SK-N-SH treated with all-trans-retinoic acid at 6 μM for 48 hours (cell line): ENCODE data around the gene LCN12.

Source experiments
- BACH2 ChIP-seq: fragments of 250-450 bp; sonication (Bioruptor Pico); IDR thresholded peaks from 2 replicates; pipeline ENCODE4 v1.9.0; 2021; ENCODE audit warnings: mild to moderate bottlenecking, borderline replicate concordance
- ESRRG ChIP-seq: fragments of 250-450 bp; sonication (Bioruptor Pico); IDR thresholded peaks from 2 replicates; pipeline ENCODE4 v1.6.1; 2021; ENCODE audit warnings: mild to moderate bottlenecking
- PPARA ChIP-seq: fragments of 250-450 bp; sonication (Bioruptor Pico); IDR thresholded peaks from 2 replicates; pipeline ENCODE4 v1.5.0; 2020; ENCODE audit warnings: mild to moderate bottlenecking, borderline replicate concordance
- TOX ChIP-seq: fragments of 250-450 bp; sonication (Bioruptor Pico); IDR thresholded peaks from 2 replicates; pipeline ENCODE4 v1.8.0; 2021; ENCODE audit warnings: mild to moderate bottlenecking, moderate library complexity, borderline replicate concordance
- ZC3H10 ChIP-seq: fragments of 250-450 bp; sonication (Bioruptor Pico); IDR thresholded peaks from 2 replicates; pipeline ENCODE4 v1.5.1; 2021; ENCODE audit warnings: mild to moderate bottlenecking, moderate library complexity
- ZFP3 ChIP-seq: fragments of 250-450 bp; sonication (Bioruptor Pico); IDR thresholded peaks from 2 replicates; pipeline ENCODE4 v1.5.0; 2020; ENCODE audit warnings: mild to moderate bottlenecking, moderate library complexity
- TF ChIP-seq, protein P1 (sequence below): fragments of 250-450 bp; sonication (Bioruptor Pico); IDR thresholded peaks from 2 replicates; pipeline ENCODE4 v1.8.0; 2020; ENCODE audit warnings: mild to moderate bottlenecking, moderate library complexity, borderline replicate concordance

DNA sequence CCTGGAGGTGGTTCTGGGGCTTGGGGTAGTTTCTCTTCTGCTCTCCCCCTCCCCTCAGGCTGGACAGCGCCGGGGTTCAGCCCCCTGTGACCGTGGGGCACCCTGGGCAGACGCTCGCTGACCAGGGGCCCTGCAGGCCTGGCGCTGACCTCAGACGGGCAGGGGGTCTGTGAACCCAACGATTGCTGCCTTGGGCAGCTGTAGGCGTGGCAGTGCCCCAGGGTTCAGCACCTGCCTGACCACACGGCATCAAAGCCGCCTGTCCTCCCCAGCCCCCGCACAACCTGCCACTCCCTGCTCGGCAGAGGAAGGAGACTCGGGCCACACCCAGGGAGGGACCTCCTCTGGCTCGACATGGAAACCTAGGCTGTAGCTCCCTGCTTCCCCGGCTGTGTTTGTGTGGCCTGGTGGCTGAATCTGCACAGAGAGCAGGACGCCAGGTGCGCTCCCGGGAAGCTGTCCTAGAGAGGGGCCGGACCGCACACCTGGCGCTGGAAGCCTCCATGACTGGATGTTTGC lies 12.2 kb downstream of the LCN12 start:
- TF ChIP-seq PPARA (CRISPR knock-in tag) (no peak), TOX (CRISPR knock-in tag) (no peak), ZC3H10 (no peak), BACH2 (CRISPR knock-in tag) (no peak), ESRRG (CRISPR knock-in tag) (no peak), ZFP3 (no peak)
- TF ChIP-seq, protein P1, sequence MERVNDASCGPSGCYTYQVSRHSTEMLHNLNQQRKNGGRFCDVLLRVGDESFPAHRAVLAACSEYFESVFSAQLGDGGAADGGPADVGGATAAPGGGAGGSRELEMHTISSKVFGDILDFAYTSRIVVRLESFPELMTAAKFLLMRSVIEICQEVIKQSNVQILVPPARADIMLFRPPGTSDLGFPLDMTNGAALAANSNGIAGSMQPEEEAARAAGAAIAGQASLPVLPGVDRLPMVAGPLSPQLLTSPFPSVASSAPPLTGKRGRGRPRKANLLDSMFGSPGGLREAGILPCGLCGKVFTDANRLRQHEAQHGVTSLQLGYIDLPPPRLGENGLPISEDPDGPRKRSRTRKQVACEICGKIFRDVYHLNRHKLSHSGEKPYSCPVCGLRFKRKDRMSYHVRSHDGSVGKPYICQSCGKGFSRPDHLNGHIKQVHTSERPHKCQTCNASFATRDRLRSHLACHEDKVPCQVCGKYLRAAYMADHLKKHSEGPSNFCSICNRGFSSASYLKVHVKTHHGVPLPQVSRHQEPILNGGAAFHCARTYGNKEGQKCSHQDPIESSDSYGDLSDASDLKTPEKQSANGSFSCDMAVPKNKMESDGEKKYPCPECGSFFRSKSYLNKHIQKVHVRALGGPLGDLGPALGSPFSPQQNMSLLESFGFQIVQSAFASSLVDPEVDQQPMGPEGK (CRISPR knock-in tag): no peak
